Measurements from ENCODE around the gene CCNB1.
"Not testable (repeated sequence)": the region's sequence is repeated elsewhere in the genome, so short reads cannot be mapped to it uniquely, and the experiment has no call there.

The CCNB1 gene

GRCh38 chr5:69166686-69167492 lies at the start of gene CCNB1:
CCNB1 (plus strand) TSS chr5:69167150; CDS start chr5:69167263, 113 bp downstream.
- DNase-seq (ENCODE audit: low spot score) = peak; percentile 96

- DNase-seq (ENCODE audit: low spot score) = no peak
These were observed 37.5 kb upstream of the CCNB1 start for GRCh38 chr5:69129413-69129812.

GRCh38 chr5:69130241-69130640 lies 36.7 kb upstream of the CCNB1 start:
- DNase-seq (ENCODE audit: low spot score) = no peak

- no peak for DNase-seq (ENCODE audit: low spot score)
These were observed 35.6 kb upstream of the CCNB1 start for GRCh38 chr5:69131304-69131703.

- DNase-seq (ENCODE audit: low spot score) = no peak
These were observed 32.8 kb upstream of the CCNB1 start for GRCh38 chr5:69134126-69134525.

GRCh38 chr5:69136293-69136692 lies 30.7 kb upstream of the CCNB1 start:
- no peak for DNase-seq (ENCODE audit: low spot score)

GRCh38 chr5:69137208-69137607 lies 29.7 kb upstream of the CCNB1 start:
- DNase-seq (ENCODE audit: low spot score) = not testable (repeated sequence)

GRCh38 chr5:69137807-69138206 lies 29.1 kb upstream of the CCNB1 start:
- no peak for DNase-seq (ENCODE audit: low spot score)

GRCh38 chr5:69138766-69139165 lies 28.2 kb upstream of the CCNB1 start:
- DNase-seq (ENCODE audit: low spot score) = no peak

GRCh38 chr5:69140239-69140638 lies 26.7 kb upstream of the CCNB1 start:
- not testable (repeated sequence) for DNase-seq (ENCODE audit: low spot score)

- DNase-seq (ENCODE audit: low spot score) = no peak
These were observed 26.1 kb upstream of the CCNB1 start for GRCh38 chr5:69140827-69141226.

GRCh38 chr5:69148576-69148975 lies 18.4 kb upstream of the CCNB1 start:
- DNase-seq (ENCODE audit: low spot score) = not testable (repeated sequence)

GRCh38 chr5:69148981-69149675 lies 17.8 kb upstream of the CCNB1 start:
- DNase-seq (ENCODE audit: low spot score) = no peak

GRCh38 chr5:69149676-69150010 lies 17.3 kb upstream of the CCNB1 start:
- no peak for DNase-seq (ENCODE audit: low spot score)

- DNase-seq (ENCODE audit: low spot score) = no peak
These were observed 14.2 kb upstream of the CCNB1 start for GRCh38 chr5:69152731-69153130.

GRCh38 chr5:69156456-69156855 lies 10.5 kb upstream of the CCNB1 start:
- DNase-seq (ENCODE audit: low spot score) = no peak

- DNase-seq (ENCODE audit: low spot score) = no peak
These were observed 8.9 kb upstream of the CCNB1 start for GRCh38 chr5:69158039-69158438.

- DNase-seq (ENCODE audit: low spot score) = no peak
These were observed 6.3 kb upstream of the CCNB1 start for GRCh38 chr5:69160651-69161050.

- DNase-seq (ENCODE audit: low spot score) = no peak
These were observed 524 bp downstream of the CCNB1 start for GRCh38 chr5:69167493-69167855.

- DNase-seq (ENCODE audit: low spot score) = no peak
These were observed 979 bp downstream of the CCNB1 start for GRCh38 chr5:69167929-69168328.

- no peak for DNase-seq (ENCODE audit: low spot score)
These were observed 3.5 kb downstream of the CCNB1 start for GRCh38 chr5:69170495-69170894.

GRCh38 chr5:69170969-69171368 lies 4.0 kb downstream of the CCNB1 start:
- DNase-seq (ENCODE audit: low spot score) = no peak

- DNase-seq (ENCODE audit: low spot score) = not testable (repeated sequence)
These were observed 14.8 kb downstream of the CCNB1 start for GRCh38 chr5:69181659-69182293.
